Colonic mucosa (tissue), 4 donors: ENCODE results near the gene SUSD3. TPM values are rescaled to one million over a fixed set of nuclear protein-coding genes. Genes with fewer than 3 reads are reported as not detected.

ENCODE experiments used
- DNase-seq: peaks from one replicate; pipeline ENCODE4 v3.0.0-alpha.2; 2020
- H3K27ac ChIP-seq: fragments of 200-600 bp; one replicate; pipeline ENCODE4 v1.8.0; 2021
- H3K27me3 ChIP-seq: fragments of 200-600 bp; one replicate; pipeline ENCODE4 v1.8.0; 2021
- H3K36me3 ChIP-seq: fragments of 200-600 bp; one replicate; pipeline ENCODE4 v1.8.0; 2021
- H3K4me1 ChIP-seq: fragments of 200-600 bp; one replicate; pipeline ENCODE4 v1.8.0; 2021; ENCODE audit warnings: mild to moderate bottlenecking
- H3K4me3 ChIP-seq: fragments of 200-600 bp; one replicate; pipeline ENCODE4 v1.8.0; 2021
- H3K9ac ChIP-seq, 2 donors: one replicate each; pipeline ENCODE4 v1.7.0; 2013; ENCODE audit warnings: control low read depth in 2 of 2, low read depth in 2 of 2, low read length in 2 of 2
- H3K9me3 ChIP-seq: fragments of 200-600 bp; one replicate; pipeline ENCODE4 v1.8.0; 2021
- CTCF ChIP-seq: fragments of 200-600 bp; IDR thresholded peaks from one replicate; pipeline ENCODE4 v1.8.0; 2022; ENCODE audit warnings: antibody characterized with exemption, mild to moderate bottlenecking
- intact Hi-C: fragments of 100-400 bp; cut with DNase I; formaldehyde crosslinking; loops from one replicate; pipeline ENCODE4 v1.14.1; 2022
- total RNA-seq, 2 donors: library from RNA; stranded (reverse); fragmentation: NEBNext Ultra II Directional in 1 of 2; extraction: Animal tissue kit (Norgen Biotek cat#: 25700) in 1 of 2; gene quantifications; one replicate each; pipeline ENCODE4 v1.2.1, GENCODE V29; 2021
- donor health status: healthy.
- donor health status: DM: no; HTN: no; CAD: no.
- donor health status: DM: no; HTN: no; CAD: no.

The SUSD3 gene
- total RNA-seq, 2 donors from 2014 or later: 1.6 to 2.2 TPM

GRCh38 chr9:93107151-93107824 lies 48.8 kb downstream of the SUSD3 start:
- H3K9me3 ChIP-seq: no peaks in the 10 kb centered on the region
- TF ChIP-seq CTCF: no peak
- H3K27ac ChIP-seq: no peak overlapping the region
- intact Hi-C loops: no loop called here
- H3K4me1 ChIP-seq: no peaks in the 10 kb centered on the region
- H3K9ac ChIP-seq: no peak overlapping the region
- no peaks in the 10 kb centered on the region for H3K27me3 ChIP-seq
- no peaks in the 10 kb centered on the region for H3K36me3 ChIP-seq
- no peak for DNase-seq
- H3K4me3 ChIP-seq: no peak overlapping the region

- no peak for DNase-seq
- Histone ChIP-seq H3K27me3 (no peaks in the 10 kb centered on the region), H3K4me1 (no peaks in the 10 kb centered on the region), H3K27ac (no peak overlapping the region), H3K36me3 (no peaks in the 10 kb centered on the region), H3K9me3 (no peaks in the 10 kb centered on the region), H3K9ac (no peak overlapping the region), H3K4me3 (no peak overlapping the region)
- no peak for TF ChIP-seq CTCF
- intact Hi-C loops: no loop called here
Measured at GRCh38 chr9:93107825-93108161, 49.3 kb downstream of the SUSD3 start.

- no peak for TF ChIP-seq CTCF
- Histone ChIP-seq H3K9ac (no peak overlapping the region), H3K36me3 (no peaks in the 10 kb centered on the region), H3K27ac (no peak overlapping the region), H3K9me3 (no peaks in the 10 kb centered on the region), H3K4me1 (no peaks in the 10 kb centered on the region), H3K4me3 (no peak overlapping the region), H3K27me3 (no peaks in the 10 kb centered on the region)
- intact Hi-C loops: no loop called here
- DNase-seq: no peak
Measured at GRCh38 chr9:93108291-93109041, 50.0 kb downstream of the SUSD3 start.

- Histone ChIP-seq H3K27ac (no peak overlapping the region), H3K27me3 (no peaks in the 10 kb centered on the region), H3K4me1 (no peaks in the 10 kb centered on the region), H3K9ac (no peak overlapping the region), H3K4me3 (no peak overlapping the region), H3K9me3 (no peaks in the 10 kb centered on the region), H3K36me3 (no peaks in the 10 kb centered on the region)
- intact Hi-C loops: no loop called here
- no peak for TF ChIP-seq CTCF
- DNase-seq: no peak
Measured at GRCh38 chr9:93110311-93110855, 51.9 kb downstream of the SUSD3 start.

- Histone ChIP-seq H3K9ac (peak overlapping the region in 1 of 2 donors; percentile 5), H3K4me1 (no peaks in the 10 kb centered on the region), H3K36me3 (no peaks in the 10 kb centered on the region), H3K27ac (no peak overlapping the region), H3K27me3 (no peaks in the 10 kb centered on the region), H3K9me3 (no peaks in the 10 kb centered on the region), H3K4me3 (no peak overlapping the region)
- intact Hi-C loops: no loop called here
- no peak for DNase-seq
- no peak for TF ChIP-seq CTCF
Measured at GRCh38 chr9:93111001-93111370, 52.5 kb downstream of the SUSD3 start.
